Liver (tissue), 9 donors: Measurements from ENCODE around the gene HES4. TPM values are rescaled to one million over a fixed set of nuclear protein-coding genes. Genes with fewer than 3 reads are reported as not detected.

Source experiments
- DNase-seq: peaks from one replicate; pipeline ENCODE4 v3.0.0-alpha.2; 2017; ENCODE audit warnings: low spot score
- H3K27ac ChIP-seq, 2 donors: one replicate each; pipeline ENCODE4 v1.7.0; 2013; ENCODE audit warnings: inconsistent platforms in 2 of 2, low read length in 2 of 2, control low read depth in 1 of 2, low read depth in 1 of 2, mild to moderate bottlenecking in 1 of 2
- H3K27me3 ChIP-seq, 4 donors: one replicate each; pipeline versions ENCODE4 v1.6.1 to v1.7.0; 2013; ENCODE audit warnings: low read length in 3 of 4, inconsistent platforms in 1 of 4, mild to moderate bottlenecking in 1 of 4, moderate library complexity in 1 of 4; ENCODE audit not compliant: control insufficient read depth in 4 of 4, insufficient read depth in 4 of 4
- H3K36me3 ChIP-seq, 4 donors: one replicate each; pipeline versions ENCODE4 v1.6.1 to v1.7.0; 2013; ENCODE audit warnings: low read length in 3 of 4, mild to moderate bottlenecking in 3 of 4, low read depth in 1 of 4, moderate library complexity in 1 of 4; ENCODE audit not compliant: control insufficient read depth in 4 of 4, insufficient read depth in 3 of 4
- H3K4me1 ChIP-seq, 4 donors: one replicate each; pipeline versions ENCODE4 v1.6.1 to v1.7.0; 2013; ENCODE audit warnings: low read length in 3 of 4, mild to moderate bottlenecking in 3 of 4, moderate library complexity in 1 of 4; ENCODE audit not compliant: control insufficient read depth in 4 of 4, insufficient read depth in 4 of 4
- H3K4me3 ChIP-seq, 3 donors: one replicate each; pipeline versions ENCODE4 v1.6.1 to v1.7.0; 2013; ENCODE audit warnings: low read length in 3 of 3, control low read depth in 1 of 3, low read depth in 1 of 3, mild to moderate bottlenecking in 1 of 3
- H3K9ac ChIP-seq, 2 donors: one replicate each; pipeline ENCODE4 v1.7.0; 2013; ENCODE audit warnings: low read length in 2 of 2, mild to moderate bottlenecking in 2 of 2, moderate library complexity in 2 of 2, control low read depth in 1 of 2, low read depth in 1 of 2
- H3K9me3 ChIP-seq, 4 donors: one replicate each; pipeline versions ENCODE4 v1.6.1 to v1.7.0; 2013; ENCODE audit warnings: low read length in 3 of 4; ENCODE audit not compliant: control insufficient read depth in 4 of 4
- EGR1 ChIP-seq, 2 donors: IDR thresholded peaks; 2 replicates each; pipeline ENCODE4 v1.6.1; 2016 to 2018; ENCODE audit warnings: antibody characterized with exemption in 2 of 2, low read depth in 2 of 2
- FOXA1 ChIP-seq: IDR thresholded peaks from 2 replicates; pipeline ENCODE4 v1.6.1; 2016; ENCODE audit warnings: antibody characterized with exemption
- FOXA2 ChIP-seq: IDR thresholded peaks from 2 replicates; pipeline ENCODE4 v1.6.1; 2016; ENCODE audit warnings: antibody characterized with exemption
- GABPA ChIP-seq, 2 donors: IDR thresholded peaks in 1 of 2; conservative IDR thresholded peaks in 1 of 2; 2 replicates each; pipeline ENCODE4 v1.6.1; 2016; ENCODE audit warnings: antibody characterized with exemption in 2 of 2, mild to moderate bottlenecking in 1 of 2, moderate library complexity in 1 of 2
- HNF4A ChIP-seq, 2 donors: conservative IDR thresholded peaks; 2 replicates each; pipeline ENCODE4 v1.6.1; 2016; ENCODE audit warnings: antibody characterized with exemption in 2 of 2, mild to moderate bottlenecking in 2 of 2
- JUND ChIP-seq, 2 donors: IDR thresholded peaks; 2 replicates each; pipeline ENCODE4 v1.6.1; 2016; ENCODE audit warnings: antibody characterized with exemption in 2 of 2
- NR2F2 ChIP-seq: IDR thresholded peaks from 2 replicates; pipeline ENCODE4 v1.6.1; 2016; ENCODE audit warnings: antibody characterized with exemption
- RXRA ChIP-seq, 2 donors: IDR thresholded peaks; 2 replicates each; pipeline ENCODE4 v1.6.1; 2017 to 2018; ENCODE audit warnings: antibody characterized with exemption in 2 of 2, mild to moderate bottlenecking in 1 of 2
- SP1 ChIP-seq: IDR thresholded peaks from 2 replicates; pipeline ENCODE4 v1.6.1; 2018; ENCODE audit warnings: antibody characterized with exemption, mild to moderate bottlenecking
- TAF1 ChIP-seq: conservative IDR thresholded peaks from 2 replicates; pipeline ENCODE4 v1.6.1; 2016; ENCODE audit warnings: antibody characterized with exemption, mild to moderate bottlenecking
- YY1 ChIP-seq: IDR thresholded peaks from 2 replicates; pipeline ENCODE4 v1.6.1; 2016; ENCODE audit warnings: antibody characterized with exemption, mild to moderate bottlenecking
- WGBS: extraction: QIAGEN DNeasy Blood & Tissue Kit; methylation state at CpG from one replicate; pipeline ENCODE4 v1.1.7; 2013; 5-methylcytosine and 5-hydroxymethylcytosine counted together
- polyA plus RNA-seq, 2 donors: library from polyadenylated mRNA; stranded (reverse) in 1 of 2; unstranded in 1 of 2; fragments of 200-250 nt in 1 of 2; fragments of >200 nt in 1 of 2; fragmentation: Nextera tagmentation in 1 of 2; extraction: Ambion mirVana in 1 of 2; gene quantifications; one replicate each; pipeline versions ENCODE4 v1.2.1 to v1.2.3, GENCODE V29; 2013 to 2015
- total RNA-seq, 2 donors: library from RNA; depleted of rRNA; stranded (reverse); fragments of >200 nt; gene quantifications; one replicate each; pipeline ENCODE4 v1.2.3, GENCODE V29; 2014
- TF ChIP-seq, protein P1 (sequence below): IDR thresholded peaks from 2 replicates; pipeline ENCODE4 v1.6.1; 2016; ENCODE audit warnings: antibody characterized with exemption
- TF ChIP-seq, protein P2 (sequence below): IDR thresholded peaks from 2 replicates; pipeline ENCODE4 v1.6.1; 2016; ENCODE audit warnings: antibody characterized with exemption
- TF ChIP-seq, protein P3 (sequence below): IDR thresholded peaks from 2 replicates; pipeline ENCODE4 v1.6.1; 2016; ENCODE audit warnings: antibody characterized with exemption
- TF ChIP-seq, protein P4 (sequence below): IDR thresholded peaks from 2 replicates; pipeline ENCODE4 v1.6.1; 2016; ENCODE audit warnings: antibody characterized with exemption, mild to moderate bottlenecking
- donor health status: healthy.
- donor health status: healthy.
- donor health status: healthy.
- donor health status: healthy.
- donor health status: healthy.

HES4 gene
- total and polyA plus RNA-seq, 4 donors: 0.93 to 1.9 (median 1.7) TPM

DNA sequence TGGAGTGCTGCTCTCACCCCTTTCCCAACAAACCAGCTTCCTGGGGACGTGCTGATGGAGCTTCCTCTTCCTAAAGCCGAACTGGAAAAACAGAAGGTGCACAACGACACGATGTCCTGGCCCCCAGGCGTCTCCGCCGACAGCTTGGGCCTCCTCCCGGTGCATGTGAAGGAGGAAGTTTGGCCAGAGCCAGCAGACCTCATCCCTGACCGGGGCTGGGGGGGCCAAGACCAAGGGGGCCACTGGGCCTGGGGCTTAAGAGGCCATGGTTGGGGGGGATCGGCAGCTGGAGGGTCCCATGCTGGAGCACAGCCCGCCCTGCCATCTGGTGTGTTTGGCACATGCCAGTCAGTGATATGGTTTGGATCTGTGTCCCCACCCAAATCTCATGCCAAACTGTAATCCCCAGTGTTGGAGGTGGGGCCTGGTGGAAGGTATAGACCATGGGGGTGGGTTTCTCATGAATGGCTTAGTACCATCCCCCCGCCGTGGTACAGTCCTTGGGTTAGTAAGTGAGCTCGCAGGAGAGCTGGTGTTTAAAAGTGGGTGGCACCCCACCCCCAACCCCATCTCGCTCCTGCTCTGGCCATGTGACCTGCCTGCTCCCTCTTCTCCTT is 6.4 kb downstream of the HES4 start (continued):
- TF ChIP-seq, protein P1, sequence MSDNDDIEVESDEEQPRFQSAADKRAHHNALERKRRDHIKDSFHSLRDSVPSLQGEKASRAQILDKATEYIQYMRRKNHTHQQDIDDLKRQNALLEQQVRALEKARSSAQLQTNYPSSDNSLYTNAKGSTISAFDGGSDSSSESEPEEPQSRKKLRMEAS: no peak

DNA sequence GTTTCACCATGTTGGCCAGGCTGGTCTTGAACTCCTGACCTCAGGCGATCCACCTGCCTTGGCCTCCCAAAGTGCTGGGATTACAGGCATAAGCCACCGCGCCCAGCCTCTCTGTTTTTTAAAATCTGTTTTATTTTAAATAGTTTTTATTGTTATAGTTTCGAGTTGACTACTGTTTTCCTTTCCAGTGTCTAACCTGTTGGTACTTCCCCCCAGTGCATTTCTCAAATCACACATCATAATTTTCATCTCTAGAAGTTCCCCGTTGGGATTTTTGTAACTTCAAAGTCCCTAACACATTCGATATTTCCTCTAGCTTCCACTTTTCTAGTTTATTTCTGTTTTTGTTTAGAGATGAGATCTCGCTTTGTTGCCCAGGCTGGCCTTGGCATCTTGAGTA is 7.5 kb downstream of the HES4 start:
- WGBS: 86% methylated on average over 7 of the region's 7 CpGs
- TF ChIP-seq FOXA1 (no peak), NR2F2 (no peak), FOXA2 (no peak), TAF1 (no peak), JUND (IDR thresholded peaks at IDR 0.05) (no peak), HNF4A (conservative IDR thresholded peaks at IDR 0.05) (no peak), SP1 (no peak), YY1 (no peak), GABPA (IDR thresholded peaks at IDR 0.05 in 1 of 2, conservative IDR thresholded peaks at IDR 0.05 in 1 of 2) (no peak), RXRA (IDR thresholded peaks at IDR 0.05) (no peak)
- TF ChIP-seq, protein P2, sequence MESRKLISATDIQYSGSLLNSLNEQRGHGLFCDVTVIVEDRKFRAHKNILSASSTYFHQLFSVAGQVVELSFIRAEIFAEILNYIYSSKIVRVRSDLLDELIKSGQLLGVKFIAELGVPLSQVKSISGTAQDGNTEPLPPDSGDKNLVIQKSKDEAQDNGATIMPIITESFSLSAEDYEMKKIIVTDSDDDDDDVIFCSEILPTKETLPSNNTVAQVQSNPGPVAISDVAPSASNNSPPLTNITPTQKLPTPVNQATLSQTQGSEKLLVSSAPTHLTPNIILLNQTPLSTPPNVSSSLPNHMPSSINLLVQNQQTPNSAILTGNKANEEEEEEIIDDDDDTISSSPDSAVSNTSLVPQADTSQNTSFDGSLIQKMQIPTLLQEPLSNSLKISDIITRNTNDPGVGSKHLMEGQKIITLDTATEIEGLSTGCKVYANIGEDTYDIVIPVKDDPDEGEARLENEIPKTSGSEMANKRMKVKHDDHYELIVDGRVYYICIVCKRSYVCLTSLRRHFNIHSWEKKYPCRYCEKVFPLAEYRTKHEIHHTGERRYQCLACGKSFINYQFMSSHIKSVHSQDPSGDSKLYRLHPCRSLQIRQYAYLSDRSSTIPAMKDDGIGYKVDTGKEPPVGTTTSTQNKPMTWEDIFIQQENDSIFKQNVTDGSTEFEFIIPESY: no peak
- TF ChIP-seq, protein P3, sequence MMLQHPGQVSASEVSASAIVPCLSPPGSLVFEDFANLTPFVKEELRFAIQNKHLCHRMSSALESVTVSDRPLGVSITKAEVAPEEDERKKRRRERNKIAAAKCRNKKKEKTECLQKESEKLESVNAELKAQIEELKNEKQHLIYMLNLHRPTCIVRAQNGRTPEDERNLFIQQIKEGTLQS: no peak
- TF ChIP-seq, protein P4, sequence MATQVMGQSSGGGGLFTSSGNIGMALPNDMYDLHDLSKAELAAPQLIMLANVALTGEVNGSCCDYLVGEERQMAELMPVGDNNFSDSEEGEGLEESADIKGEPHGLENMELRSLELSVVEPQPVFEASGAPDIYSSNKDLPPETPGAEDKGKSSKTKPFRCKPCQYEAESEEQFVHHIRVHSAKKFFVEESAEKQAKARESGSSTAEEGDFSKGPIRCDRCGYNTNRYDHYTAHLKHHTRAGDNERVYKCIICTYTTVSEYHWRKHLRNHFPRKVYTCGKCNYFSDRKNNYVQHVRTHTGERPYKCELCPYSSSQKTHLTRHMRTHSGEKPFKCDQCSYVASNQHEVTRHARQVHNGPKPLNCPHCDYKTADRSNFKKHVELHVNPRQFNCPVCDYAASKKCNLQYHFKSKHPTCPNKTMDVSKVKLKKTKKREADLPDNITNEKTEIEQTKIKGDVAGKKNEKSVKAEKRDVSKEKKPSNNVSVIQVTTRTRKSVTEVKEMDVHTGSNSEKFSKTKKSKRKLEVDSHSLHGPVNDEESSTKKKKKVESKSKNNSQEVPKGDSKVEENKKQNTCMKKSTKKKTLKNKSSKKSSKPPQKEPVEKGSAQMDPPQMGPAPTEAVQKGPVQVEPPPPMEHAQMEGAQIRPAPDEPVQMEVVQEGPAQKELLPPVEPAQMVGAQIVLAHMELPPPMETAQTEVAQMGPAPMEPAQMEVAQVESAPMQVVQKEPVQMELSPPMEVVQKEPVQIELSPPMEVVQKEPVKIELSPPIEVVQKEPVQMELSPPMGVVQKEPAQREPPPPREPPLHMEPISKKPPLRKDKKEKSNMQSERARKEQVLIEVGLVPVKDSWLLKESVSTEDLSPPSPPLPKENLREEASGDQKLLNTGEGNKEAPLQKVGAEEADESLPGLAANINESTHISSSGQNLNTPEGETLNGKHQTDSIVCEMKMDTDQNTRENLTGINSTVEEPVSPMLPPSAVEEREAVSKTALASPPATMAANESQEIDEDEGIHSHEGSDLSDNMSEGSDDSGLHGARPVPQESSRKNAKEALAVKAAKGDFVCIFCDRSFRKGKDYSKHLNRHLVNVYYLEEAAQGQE: no peak
- Histone ChIP-seq H3K4me3 (no peak overlapping the region), H3K4me1 (peaks cover 0 to under 1% (median 0%) of the 10 kb centered on the region in 4 donors), H3K27me3 (peaks cover 0 to 2% (median 0%) of the 10 kb centered on the region in 4 donors), H3K9ac (no peak overlapping the region), H3K9me3 (peaks cover 0 to 6% (median 4%) of the 10 kb centered on the region in 4 donors), H3K36me3 (peaks cover 0 to 1% (median 0%) of the 10 kb centered on the region in 4 donors), H3K27ac (no peak overlapping the region)
- DNase-seq: no peak

DNA sequence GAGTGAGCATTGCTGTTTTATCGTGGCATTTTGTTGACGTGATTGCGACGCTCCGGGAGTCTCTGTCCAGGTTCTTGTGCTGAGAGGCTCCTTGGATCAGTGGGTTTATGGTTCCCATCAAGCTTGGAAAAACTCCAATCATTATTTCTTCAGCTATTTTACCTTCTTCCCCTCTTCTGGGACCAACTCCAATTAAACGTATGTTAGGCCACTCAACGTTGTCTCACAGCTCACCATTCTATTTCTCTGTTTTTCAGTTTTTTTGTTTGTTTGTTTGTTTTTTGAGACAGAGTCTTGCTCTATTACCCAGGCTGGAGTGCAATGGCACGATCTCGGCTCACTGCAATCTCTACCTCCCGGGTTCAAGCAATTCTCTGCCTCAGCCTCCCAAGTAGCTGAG is 8.0 kb downstream of the HES4 start:
- Histone ChIP-seq H3K27me3 (no peaks in the 10 kb centered on the region), H3K27ac (no peak overlapping the region), H3K4me1 (no peaks in the 10 kb centered on the region), H3K9ac (no peak overlapping the region), H3K36me3 (peaks cover 0 to 1% (median 0%) of the 10 kb centered on the region in 4 donors), H3K4me3 (no peak overlapping the region), H3K9me3 (peaks cover 0 to 6% (median 4%) of the 10 kb centered on the region in 4 donors)
- 94% methylated on average over 10 of the region's 10 CpGs for WGBS
- no peak for TF ChIP-seq SP1
- TF ChIP-seq GABPA (IDR thresholded peaks at IDR 0.05 in 1 of 2, conservative IDR thresholded peaks at IDR 0.05 in 1 of 2): no peak
- TF ChIP-seq JUND (IDR thresholded peaks at IDR 0.05): no peak
- TF ChIP-seq, protein P2: no peak
- no peak for TF ChIP-seq EGR1 (IDR thresholded peaks at IDR 0.05; ENCODE audit: low read depth in 2 of 2)
- TF ChIP-seq, protein P1: no peak
- TF ChIP-seq FOXA2: no peak
- no peak for TF ChIP-seq TAF1
- TF ChIP-seq, protein P4: no peak
- no peak for TF ChIP-seq NR2F2
- no peak for DNase-seq
